ENCODE measurements around the gene MICAL2.

DNA sequence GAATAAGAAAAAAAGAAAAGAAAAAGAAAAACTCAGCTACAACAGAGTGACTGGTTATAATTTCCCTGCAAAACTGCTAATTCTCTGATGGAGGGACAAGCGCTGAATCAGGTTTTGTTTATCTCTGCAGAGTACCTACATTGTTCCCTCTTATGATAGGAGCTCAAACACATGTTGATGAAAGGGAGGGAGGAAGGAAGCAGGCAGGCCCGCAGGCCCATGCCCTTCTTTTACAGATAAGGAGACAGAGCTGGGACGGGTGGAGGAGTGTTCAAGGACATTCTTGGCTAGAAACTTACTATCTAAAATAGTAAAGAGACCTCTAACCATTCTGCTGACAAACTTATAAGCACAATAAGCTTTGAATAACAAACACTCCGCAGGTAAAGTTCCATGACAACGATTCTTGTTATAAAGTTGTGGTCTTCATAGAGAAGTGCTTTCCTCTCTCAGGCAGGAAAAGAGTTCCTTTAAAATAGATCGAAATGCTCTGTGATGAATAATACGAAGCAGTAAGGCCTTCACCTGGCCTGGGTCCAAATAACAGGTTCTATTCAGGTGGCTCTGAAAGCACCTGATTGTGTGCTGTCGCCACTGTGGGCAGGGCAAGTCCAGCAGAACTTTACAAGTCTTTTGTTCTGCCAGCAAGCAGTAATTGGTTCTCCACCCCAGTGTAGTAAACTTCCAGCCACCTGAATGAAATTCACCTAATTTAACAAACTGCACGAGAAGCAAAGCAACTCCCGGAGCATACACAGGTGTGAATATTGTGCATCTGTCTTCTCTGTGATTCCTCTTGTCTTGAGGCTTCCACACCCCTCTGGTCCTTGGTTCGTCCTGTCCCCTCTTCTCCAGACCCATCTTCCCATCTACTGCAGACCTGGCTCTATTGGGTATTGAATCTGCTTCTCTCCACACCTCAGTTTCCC lies 15.3 kb upstream of the MICAL2 start:
- TF ChIP-seq, protein P1, sequence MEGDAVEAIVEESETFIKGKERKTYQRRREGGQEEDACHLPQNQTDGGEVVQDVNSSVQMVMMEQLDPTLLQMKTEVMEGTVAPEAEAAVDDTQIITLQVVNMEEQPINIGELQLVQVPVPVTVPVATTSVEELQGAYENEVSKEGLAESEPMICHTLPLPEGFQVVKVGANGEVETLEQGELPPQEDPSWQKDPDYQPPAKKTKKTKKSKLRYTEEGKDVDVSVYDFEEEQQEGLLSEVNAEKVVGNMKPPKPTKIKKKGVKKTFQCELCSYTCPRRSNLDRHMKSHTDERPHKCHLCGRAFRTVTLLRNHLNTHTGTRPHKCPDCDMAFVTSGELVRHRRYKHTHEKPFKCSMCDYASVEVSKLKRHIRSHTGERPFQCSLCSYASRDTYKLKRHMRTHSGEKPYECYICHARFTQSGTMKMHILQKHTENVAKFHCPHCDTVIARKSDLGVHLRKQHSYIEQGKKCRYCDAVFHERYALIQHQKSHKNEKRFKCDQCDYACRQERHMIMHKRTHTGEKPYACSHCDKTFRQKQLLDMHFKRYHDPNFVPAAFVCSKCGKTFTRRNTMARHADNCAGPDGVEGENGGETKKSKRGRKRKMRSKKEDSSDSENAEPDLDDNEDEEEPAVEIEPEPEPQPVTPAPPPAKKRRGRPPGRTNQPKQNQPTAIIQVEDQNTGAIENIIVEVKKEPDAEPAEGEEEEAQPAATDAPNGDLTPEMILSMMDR (IDR thresholded peaks at IDR 0.05 in 2 of 3, conservative IDR thresholded peaks at IDR 0.05 in 1 of 3; ENCODE audit: borderline replicate concordance in 1 of 3, insufficient read depth in 1 of 3, low read depth in 2 of 3, low read length in 2 of 3) = no peak
- TF ChIP-seq SP1 (IDR thresholded peaks at IDR 0.05; ENCODE audit: low read depth) (no peak), POLR2AphosphoS5 (IDR thresholded peaks at IDR 0.05; ENCODE audit: low read depth, low read length) (no peak)
- TF ChIP-seq, protein P2, sequence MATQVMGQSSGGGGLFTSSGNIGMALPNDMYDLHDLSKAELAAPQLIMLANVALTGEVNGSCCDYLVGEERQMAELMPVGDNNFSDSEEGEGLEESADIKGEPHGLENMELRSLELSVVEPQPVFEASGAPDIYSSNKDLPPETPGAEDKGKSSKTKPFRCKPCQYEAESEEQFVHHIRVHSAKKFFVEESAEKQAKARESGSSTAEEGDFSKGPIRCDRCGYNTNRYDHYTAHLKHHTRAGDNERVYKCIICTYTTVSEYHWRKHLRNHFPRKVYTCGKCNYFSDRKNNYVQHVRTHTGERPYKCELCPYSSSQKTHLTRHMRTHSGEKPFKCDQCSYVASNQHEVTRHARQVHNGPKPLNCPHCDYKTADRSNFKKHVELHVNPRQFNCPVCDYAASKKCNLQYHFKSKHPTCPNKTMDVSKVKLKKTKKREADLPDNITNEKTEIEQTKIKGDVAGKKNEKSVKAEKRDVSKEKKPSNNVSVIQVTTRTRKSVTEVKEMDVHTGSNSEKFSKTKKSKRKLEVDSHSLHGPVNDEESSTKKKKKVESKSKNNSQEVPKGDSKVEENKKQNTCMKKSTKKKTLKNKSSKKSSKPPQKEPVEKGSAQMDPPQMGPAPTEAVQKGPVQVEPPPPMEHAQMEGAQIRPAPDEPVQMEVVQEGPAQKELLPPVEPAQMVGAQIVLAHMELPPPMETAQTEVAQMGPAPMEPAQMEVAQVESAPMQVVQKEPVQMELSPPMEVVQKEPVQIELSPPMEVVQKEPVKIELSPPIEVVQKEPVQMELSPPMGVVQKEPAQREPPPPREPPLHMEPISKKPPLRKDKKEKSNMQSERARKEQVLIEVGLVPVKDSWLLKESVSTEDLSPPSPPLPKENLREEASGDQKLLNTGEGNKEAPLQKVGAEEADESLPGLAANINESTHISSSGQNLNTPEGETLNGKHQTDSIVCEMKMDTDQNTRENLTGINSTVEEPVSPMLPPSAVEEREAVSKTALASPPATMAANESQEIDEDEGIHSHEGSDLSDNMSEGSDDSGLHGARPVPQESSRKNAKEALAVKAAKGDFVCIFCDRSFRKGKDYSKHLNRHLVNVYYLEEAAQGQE (IDR thresholded peaks at IDR 0.05; ENCODE audit: low read depth) = no peak
- TF ChIP-seq, protein P3, sequence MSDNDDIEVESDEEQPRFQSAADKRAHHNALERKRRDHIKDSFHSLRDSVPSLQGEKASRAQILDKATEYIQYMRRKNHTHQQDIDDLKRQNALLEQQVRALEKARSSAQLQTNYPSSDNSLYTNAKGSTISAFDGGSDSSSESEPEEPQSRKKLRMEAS (IDR thresholded peaks at IDR 0.05) = no peak

Data from HCT116 (cell line).